ENCODE data around the gene SEC61B. TPM values are rescaled to one million over a fixed set of nuclear protein-coding genes. Genes with fewer than 3 reads are reported as not detected.

The SEC61B gene
- total RNA-seq, 1 experiment from 2014 or later, result 125 TPM

GRCh38 chr9:99177576-99178366, 44.3 kb upstream of the SEC61B start:
- no TSS peak for BruUV-seq (replicated peaks)
- Histone ChIP-seq H3K9me2 (ENCODE audit: insufficient read depth) (no peaks in the 10 kb centered on the region), H3K4me3 (replicated peaks in 1 of 2; ENCODE audit: low read depth in 1 of 2, low read length in 2 of 2) (no peak overlapping the region), H3K4me2 (ENCODE audit: low read length) (no peak overlapping the region), H2AFZ (ENCODE audit: low read depth, low read length, poor library complexity, severe bottlenecking) (no peak overlapping the region), H3K36me3 (ENCODE audit: control insufficient read depth in 1 of 2, insufficient read depth in 2 of 2, low read length in 2 of 2) (no peaks in the 10 kb centered on the region), H4K20me1 (ENCODE audit: insufficient read depth) (no peaks in the 10 kb centered on the region), H3K79me2 (ENCODE audit: insufficient read depth, low read length) (no peaks in the 10 kb centered on the region), H3K27ac (ENCODE audit: low read depth, low read length) (no peak overlapping the region), H3K9ac (ENCODE audit: low read length) (no peak overlapping the region), H3K9me3 (ENCODE audit: control insufficient read depth in 1 of 2, insufficient read depth in 1 of 2, low read depth in 1 of 2, low read length in 2 of 2) (no peaks in the 10 kb centered on the region), H3K27me3 (ENCODE audit: insufficient read depth, low read length) (no peaks in the 10 kb centered on the region), H3K4me1 (ENCODE audit: control insufficient read depth in 1 of 2, insufficient read depth in 2 of 2, low read length in 2 of 2) (no peaks in the 10 kb centered on the region)
- DNase-seq (ENCODE audit: low read depth, low spot score), result no peak
- ChIA-PET POLR2A (no interaction called here), RAD21 (ENCODE audit: low non-redundant PET in 1 of 2, low total read pairs in 2 of 2, uncharacterized antibody in 2 of 2, unreplicated experiment in 2 of 2) (no interaction called here), CTCF (no interaction called here)
- ATAC-seq, result no peak
- intact Hi-C loops (cut with micrococcal nuclease), result no loop called here
- TF ChIP-seq ZNF274 (IDR thresholded peaks at IDR 0.05; ENCODE audit: low read depth, low read length) (no peak), ATF3 (IDR thresholded peaks at IDR 0.05) (no peak), EZH2 (IDR thresholded peaks at IDR 0.05) (no peak), JUND (IDR thresholded peaks at IDR 0.05) (no peak), ZFX (IDR thresholded peaks at IDR 0.05) (no peak), SIN3A (IDR thresholded peaks at IDR 0.05; ENCODE audit: low read depth) (no peak), EZH2phosphoT487 (IDR thresholded peaks at IDR 0.05; ENCODE audit: borderline replicate concordance) (no peak), YY1 (IDR thresholded peaks at IDR 0.05; ENCODE audit: extremely low read depth, insufficient replicate concordance, low read depth, low read length) (no peak), CEBPB (IDR thresholded peaks at IDR 0.05; ENCODE audit: low read depth) (no peak)
- TF ChIP-seq, protein P1, sequence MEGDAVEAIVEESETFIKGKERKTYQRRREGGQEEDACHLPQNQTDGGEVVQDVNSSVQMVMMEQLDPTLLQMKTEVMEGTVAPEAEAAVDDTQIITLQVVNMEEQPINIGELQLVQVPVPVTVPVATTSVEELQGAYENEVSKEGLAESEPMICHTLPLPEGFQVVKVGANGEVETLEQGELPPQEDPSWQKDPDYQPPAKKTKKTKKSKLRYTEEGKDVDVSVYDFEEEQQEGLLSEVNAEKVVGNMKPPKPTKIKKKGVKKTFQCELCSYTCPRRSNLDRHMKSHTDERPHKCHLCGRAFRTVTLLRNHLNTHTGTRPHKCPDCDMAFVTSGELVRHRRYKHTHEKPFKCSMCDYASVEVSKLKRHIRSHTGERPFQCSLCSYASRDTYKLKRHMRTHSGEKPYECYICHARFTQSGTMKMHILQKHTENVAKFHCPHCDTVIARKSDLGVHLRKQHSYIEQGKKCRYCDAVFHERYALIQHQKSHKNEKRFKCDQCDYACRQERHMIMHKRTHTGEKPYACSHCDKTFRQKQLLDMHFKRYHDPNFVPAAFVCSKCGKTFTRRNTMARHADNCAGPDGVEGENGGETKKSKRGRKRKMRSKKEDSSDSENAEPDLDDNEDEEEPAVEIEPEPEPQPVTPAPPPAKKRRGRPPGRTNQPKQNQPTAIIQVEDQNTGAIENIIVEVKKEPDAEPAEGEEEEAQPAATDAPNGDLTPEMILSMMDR (IDR thresholded peaks at IDR 0.05 in 2 of 3, conservative IDR thresholded peaks at IDR 0.05 in 1 of 3; ENCODE audit: borderline replicate concordance in 1 of 3, insufficient read depth in 1 of 3, low read depth in 2 of 3, low read length in 2 of 3), result no peak
